H1 (cell line): ENCODE results near the gene MPPED1. TPM values are rescaled to one million over a fixed set of nuclear protein-coding genes. Genes with fewer than 3 reads are reported as not detected.

Experiments used
- BRCA1 ChIP-seq: IDR thresholded peaks from 2 replicates; pipeline ENCODE4 v1.6.1; 2012; ENCODE audit warnings: low read depth, low read length, improper control_type of control experiment
- HDAC2 ChIP-seq, 2 experiments: fragments of 300-600 bp in 1 of 2; sonication (generic) in 1 of 2; IDR thresholded peaks; 2 replicates each; pipeline ENCODE4 v1.6.1; 2011 to 2012; ENCODE audit warnings: low read depth in 2 of 2, low read length in 2 of 2, mild to moderate bottlenecking in 2 of 2, moderate library complexity in 2 of 2, borderline replicate concordance in 1 of 2, inconsistent platforms in 1 of 2
- MAX ChIP-seq: IDR thresholded peaks from 2 replicates; pipeline ENCODE4 v1.6.1; 2012; ENCODE audit warnings: inconsistent platforms
- NANOG ChIP-seq: IDR thresholded peaks from 2 replicates; pipeline ENCODE4 v1.6.1; 2011; ENCODE audit warnings: low read length, low read depth, mild to moderate bottlenecking, inconsistent platforms; ENCODE audit not compliant: insufficient read depth, poor library complexity, severe bottlenecking
- POLR2A ChIP-seq, 2 experiments: IDR thresholded peaks; 1 replicate in 1 of 2; 2 replicates in 1 of 2; pipeline ENCODE4 v1.6.1; 2011; ENCODE audit warnings: low read depth in 2 of 2, low read length in 2 of 2, mild to moderate bottlenecking in 2 of 2; ENCODE audit errors: control extremely low read depth in 1 of 2
- POLR2AphosphoS5 ChIP-seq: IDR thresholded peaks from 2 replicates; pipeline ENCODE4 v1.6.1; 2011; ENCODE audit warnings: low read depth, low read length
- POU5F1 ChIP-seq: IDR thresholded peaks from 2 replicates; pipeline ENCODE4 v1.6.1; 2011; ENCODE audit warnings: low read depth, mild to moderate bottlenecking, low read length, moderate library complexity
- RBBP5 ChIP-seq: IDR thresholded peaks from 2 replicates; pipeline ENCODE4 v1.7.1; 2012; ENCODE audit warnings: low read depth, mild to moderate bottlenecking, inconsistent platforms, low read length, moderate library complexity, borderline replicate concordance
- SP1 ChIP-seq: IDR thresholded peaks from 2 replicates; pipeline ENCODE4 v1.6.1; 2011; ENCODE audit warnings: low read depth, low read length
- ZNF274 ChIP-seq: IDR thresholded peaks from 2 replicates; pipeline ENCODE4 v1.7.0; 2012; ENCODE audit warnings: low read length, borderline replicate concordance; ENCODE audit errors: extremely low read depth
- polyA plus RNA-seq, 7 experiments: library from polyadenylated mRNA; depleted of rRNA in 3 of 7; stranded (reverse) in 5 of 7; unstranded in 2 of 7; fragments of >200 nt in 5 of 7; fragments of 200-250 nt in 2 of 7; gene quantifications; 1 replicate in 5 of 7; 2 replicates in 1 of 7; 4 replicates in 1 of 7; pipeline versions ENCODE4 v1.2.1 to v1.2.3, GENCODE V29; 2011 to 2013; ENCODE audit warnings: missing spikeins in 2 of 7, mixed read lengths in 2 of 7
- total RNA-seq: library from RNA; stranded (reverse); fragmentation: NEBNext Ultra II Directional; extraction: Animal tissue kit (Norgen Biotek cat#: 25700); gene quantifications from 2 replicates; pipeline ENCODE4 v1.2.1, GENCODE V29; 2021

The MPPED1 gene
- total and polyA plus RNA-seq, 2 of the 8 experiments (the other 6 are each of a cell fraction or from before 2014, with no cell fraction given) = 0.29 to 0.37 TPM

- no peak for TF ChIP-seq NANOG
- TF ChIP-seq POLR2A (IDR thresholded peaks at IDR 0.05; ENCODE audit: control extremely low read depth in 1 of 2, low read depth in 2 of 2, low read length in 2 of 2) = no peak
- TF ChIP-seq HDAC2 (IDR thresholded peaks at IDR 0.05; ENCODE audit: borderline replicate concordance in 1 of 2, low read depth in 2 of 2, low read length in 2 of 2) = no peak
- no peak for TF ChIP-seq POU5F1
- TF ChIP-seq RBBP5 = no peak
- TF ChIP-seq MAX = no peak
- TF ChIP-seq ZNF274 = no peak
- TF ChIP-seq BRCA1 = no peak
- TF ChIP-seq POLR2AphosphoS5 = no peak
- TF ChIP-seq SP1 = no peak
These were observed 79.4 kb downstream of the MPPED1 start (continued) for GRCh38 chr22:43491177-43491576.
